ENCODE data around the gene GRB10. TPM values are rescaled to one million over a fixed set of nuclear protein-coding genes. Genes with fewer than 3 reads are reported as not detected.

Gene GRB10
- total and polyA plus RNA-seq, 4 donors, result 10.7 to 53.1 (median 17.5) TPM

- TF ChIP-seq ZBTB33 (IDR thresholded peaks at IDR 0.05), result no peak
- no peak for TF ChIP-seq RXRA (IDR thresholded peaks at IDR 0.05)
- TF ChIP-seq YY1 (IDR thresholded peaks at IDR 0.05), result no peak
- TF ChIP-seq MAX (IDR thresholded peaks at IDR 0.05), result no peak
Measured at GRCh38 chr7:50752422-50752821, 30.3 kb downstream of the GRB10 start (continued).

GRCh38 chr7:50751146-50751545, 31.6 kb downstream of the GRB10 start:
- Histone ChIP-seq H3K27ac (ENCODE audit: low read depth in 1 of 2, low read length in 2 of 2) (no peak overlapping the region), H3K36me3 (ENCODE audit: control insufficient read depth in 4 of 4, insufficient read depth in 3 of 4, low read depth in 1 of 4, low read length in 3 of 4) (peaks cover 0 to 5% (median 3%) of the 10 kb centered on the region in 4 donors), H3K4me3 (ENCODE audit: low read depth in 1 of 3, low read length in 3 of 3) (no peak overlapping the region), H3K27me3 (ENCODE audit: control insufficient read depth in 4 of 4, insufficient read depth in 4 of 4, low read length in 3 of 4) (no peaks in the 10 kb centered on the region), H3K9me3 (ENCODE audit: control insufficient read depth in 4 of 4, low read length in 3 of 4) (no peaks in the 10 kb centered on the region), H3K4me1 (ENCODE audit: control insufficient read depth in 4 of 4, insufficient read depth in 4 of 4, low read length in 3 of 4) (peaks cover 5 to 27% (median 20%) of the 10 kb centered on the region in 4 donors), H3K9ac (ENCODE audit: low read depth in 1 of 2, low read length in 2 of 2) (no peak overlapping the region)
- 78% methylated on average over 1 of the region's 1 CpG for WGBS
- TF ChIP-seq CTCF (IDR thresholded peaks at IDR 0.05; ENCODE audit: low read depth, low read length, missing input control), result no peak
- no peak for TF ChIP-seq HNF4G (IDR thresholded peaks at IDR 0.05)
- no peak for TF ChIP-seq RXRA (IDR thresholded peaks at IDR 0.05)
- TF ChIP-seq REST (IDR thresholded peaks at IDR 0.05), result no peak
- TF ChIP-seq HNF4A (conservative IDR thresholded peaks at IDR 0.05), result no peak
- no peak for TF ChIP-seq FOXA1 (IDR thresholded peaks at IDR 0.05)
- TF ChIP-seq YY1 (IDR thresholded peaks at IDR 0.05), result no peak
- no peak for TF ChIP-seq TAF1 (conservative IDR thresholded peaks at IDR 0.05)
- no peak for TF ChIP-seq SP1 (IDR thresholded peaks at IDR 0.05)
- TF ChIP-seq EGR1 (IDR thresholded peaks at IDR 0.05; ENCODE audit: low read depth in 2 of 2), result no peak
- TF ChIP-seq ZBTB33 (IDR thresholded peaks at IDR 0.05), result no peak
- TF ChIP-seq GABPA (IDR thresholded peaks at IDR 0.05 in 1 of 2, conservative IDR thresholded peaks at IDR 0.05 in 1 of 2), result no peak
- no peak for TF ChIP-seq NR2F2 (IDR thresholded peaks at IDR 0.05)
- no peak for TF ChIP-seq ATF3 (IDR thresholded peaks at IDR 0.05)
- TF ChIP-seq RAD21 (IDR thresholded peaks at IDR 0.05), result no peak
- no peak for TF ChIP-seq MAX (IDR thresholded peaks at IDR 0.05)
- no peak for TF ChIP-seq JUND (IDR thresholded peaks at IDR 0.05)
- no peak for TF ChIP-seq FOXA2 (IDR thresholded peaks at IDR 0.05)
- DNase-seq (ENCODE audit: low spot score), result no peak
